Vagina (tissue), 2 donors: ENCODE results near the gene SH3BP5.

Source experiments
- CTCF ChIP-seq, 3 experiments: fragments of 450-650 bp in 2 of 3; fragments of 200-600 bp in 1 of 3; sonication (generic) in 1 of 3; IDR thresholded peaks; one replicate each; pipeline ENCODE4 v1.5.1; 2017 to 2019; ENCODE audit warnings: antibody characterized with exemption in 3 of 3, mild to moderate bottlenecking in 2 of 3, moderate library complexity in 2 of 3
- POLR2A ChIP-seq, 2 donors: fragments of 450-650 bp; IDR thresholded peaks; one replicate each; pipeline ENCODE4 v1.6.1; 2017; ENCODE audit warnings: antibody characterized with exemption in 2 of 2, mild to moderate bottlenecking in 2 of 2, moderate library complexity in 2 of 2
- POLR2AphosphoS5 ChIP-seq, 2 donors: sonication (generic); formaldehyde crosslinking; IDR thresholded peaks; one replicate each; pipeline ENCODE4 v1.9.0; 2017; ENCODE audit warnings: antibody characterized with exemption in 2 of 2, mild to moderate bottlenecking in 2 of 2, low read depth in 1 of 2; ENCODE audit not compliant: insufficient read depth in 1 of 2

DNA sequence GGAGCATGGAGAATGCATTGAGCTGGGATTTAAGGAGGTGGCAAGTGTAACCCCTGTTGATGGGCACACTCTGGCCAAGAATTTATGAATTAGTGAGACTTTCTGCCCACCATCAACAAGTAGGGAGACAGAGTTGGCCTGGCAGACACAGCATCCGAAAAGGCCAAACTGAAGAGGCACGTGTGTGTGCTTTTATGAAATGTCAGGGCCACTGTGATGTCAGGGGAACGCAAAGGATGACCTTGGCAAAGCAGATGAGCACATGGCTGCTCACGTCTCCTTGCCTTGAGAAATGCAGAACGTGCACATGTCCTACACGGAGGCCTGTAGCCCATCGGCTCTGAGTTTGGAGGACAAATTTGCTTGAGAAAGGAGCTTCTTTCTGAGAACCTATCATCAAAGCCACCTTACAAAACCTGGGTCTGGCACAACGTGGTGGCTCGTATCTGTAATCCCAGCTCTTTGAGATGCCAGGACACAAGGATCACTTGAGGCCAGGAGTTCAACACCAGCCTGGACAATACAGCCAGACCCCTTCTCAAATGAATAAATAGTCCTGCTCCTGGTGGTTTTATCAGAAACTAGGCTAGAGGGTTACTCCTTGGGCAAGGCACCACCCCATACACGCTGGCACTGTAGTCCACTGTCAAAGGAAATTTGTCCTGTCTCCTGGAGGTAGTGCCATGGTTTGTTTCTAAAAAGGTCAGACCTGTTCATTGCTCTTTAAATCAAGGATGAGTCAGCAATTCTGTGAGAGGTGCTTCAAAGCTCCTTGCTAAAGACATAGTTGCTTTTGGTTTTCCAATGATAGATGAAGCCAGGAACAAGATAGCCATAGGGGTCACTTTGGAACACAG is 941 bp upstream of the SH3BP5 start:
- TF ChIP-seq CTCF (IDR thresholded peaks at IDR 0.05) (no peak), POLR2A (IDR thresholded peaks at IDR 0.05) (no peak), POLR2AphosphoS5 (IDR thresholded peaks at IDR 0.05; ENCODE audit: insufficient read depth in 1 of 2, low read depth in 1 of 2) (no peak)
